IMR-90 (cell line): ENCODE measurements around the gene ZSCAN9.

Experiments used
- CEBPB ChIP-seq: IDR thresholded peaks from 2 replicates; pipeline ENCODE4 v1.6.1; 2012; ENCODE audit warnings: low read depth, low read length, improper control_type of control experiment
- CHD1 ChIP-seq: IDR thresholded peaks from 2 replicates; pipeline ENCODE4 v1.6.1; 2012; ENCODE audit warnings: low read depth, low read length, improper control_type of control experiment
- FOS ChIP-seq: fragments of 150-350 bp; IDR thresholded peaks from 2 replicates; pipeline ENCODE4 v1.6.1; 2016; ENCODE audit warnings: low read depth, low read length
- MAFK ChIP-seq: IDR thresholded peaks from 2 replicates; pipeline ENCODE4 v1.6.1; 2012; ENCODE audit warnings: low read depth, low read length, improper control_type of control experiment
- MAZ ChIP-seq: IDR thresholded peaks from 2 replicates; pipeline ENCODE4 v1.6.1; 2012; ENCODE audit warnings: low read depth, mild to moderate bottlenecking, low read length, improper control_type of control experiment, moderate library complexity, borderline replicate concordance
- NFE2L2 ChIP-seq: fragments of 150-350 bp; IDR thresholded peaks from 2 replicates; pipeline ENCODE4 v1.6.1; 2016; ENCODE audit warnings: low read depth, mild to moderate bottlenecking, low read length
- POLR2A ChIP-seq: IDR thresholded peaks from 2 replicates; pipeline ENCODE4 v1.6.1; 2012; ENCODE audit warnings: mild to moderate bottlenecking, low read depth, low read length
- RAD21 ChIP-seq: IDR thresholded peaks from 2 replicates; pipeline ENCODE4 v1.6.1; 2012; ENCODE audit warnings: low read length, improper control_type of control experiment
- RFX5 ChIP-seq: IDR thresholded peaks from 2 replicates; pipeline ENCODE4 v1.8.0; 2012; ENCODE audit warnings: low read depth, mild to moderate bottlenecking, low read length, moderate library complexity
- TF ChIP-seq, protein P1 (sequence below): conservative IDR thresholded peaks from 2 replicates; pipeline ENCODE4 v1.5.1; 2012; ENCODE audit warnings: mild to moderate bottlenecking, low read depth, low read length, improper control_type of control experiment
- TF ChIP-seq, protein P2 (sequence below): fragments of 150-350 bp; IDR thresholded peaks from 2 replicates; pipeline ENCODE4 v1.6.1; 2016; ENCODE audit warnings: low read depth, mild to moderate bottlenecking, low read length, moderate library complexity, borderline replicate concordance
- TF ChIP-seq, protein P3 (sequence below): fragments of 150-350 bp; IDR thresholded peaks from 2 replicates; pipeline ENCODE4 v1.6.1; 2017; ENCODE audit warnings: mild to moderate bottlenecking, antibody characterized with exemption, low read length, low read depth

DNA sequence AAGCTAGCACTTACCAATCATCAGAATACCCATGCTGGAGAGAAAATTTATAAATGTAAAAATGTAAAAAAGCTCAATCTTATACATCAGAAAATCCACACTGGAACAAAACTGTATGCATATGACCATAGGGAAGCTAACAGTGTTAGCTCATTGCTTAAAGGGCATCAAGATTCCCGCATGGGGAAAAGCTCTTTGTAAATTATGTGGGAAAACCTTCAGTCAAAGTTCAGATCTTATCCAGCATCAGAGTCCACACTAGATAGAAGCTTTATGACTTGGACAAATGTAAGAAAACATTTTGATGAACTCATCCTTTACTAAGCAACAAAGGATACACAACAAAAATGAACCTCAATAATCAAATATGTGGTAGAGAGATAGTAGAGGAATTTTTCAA, 48.7 kb upstream of the ZSCAN9 start:
- TF ChIP-seq, protein P1, sequence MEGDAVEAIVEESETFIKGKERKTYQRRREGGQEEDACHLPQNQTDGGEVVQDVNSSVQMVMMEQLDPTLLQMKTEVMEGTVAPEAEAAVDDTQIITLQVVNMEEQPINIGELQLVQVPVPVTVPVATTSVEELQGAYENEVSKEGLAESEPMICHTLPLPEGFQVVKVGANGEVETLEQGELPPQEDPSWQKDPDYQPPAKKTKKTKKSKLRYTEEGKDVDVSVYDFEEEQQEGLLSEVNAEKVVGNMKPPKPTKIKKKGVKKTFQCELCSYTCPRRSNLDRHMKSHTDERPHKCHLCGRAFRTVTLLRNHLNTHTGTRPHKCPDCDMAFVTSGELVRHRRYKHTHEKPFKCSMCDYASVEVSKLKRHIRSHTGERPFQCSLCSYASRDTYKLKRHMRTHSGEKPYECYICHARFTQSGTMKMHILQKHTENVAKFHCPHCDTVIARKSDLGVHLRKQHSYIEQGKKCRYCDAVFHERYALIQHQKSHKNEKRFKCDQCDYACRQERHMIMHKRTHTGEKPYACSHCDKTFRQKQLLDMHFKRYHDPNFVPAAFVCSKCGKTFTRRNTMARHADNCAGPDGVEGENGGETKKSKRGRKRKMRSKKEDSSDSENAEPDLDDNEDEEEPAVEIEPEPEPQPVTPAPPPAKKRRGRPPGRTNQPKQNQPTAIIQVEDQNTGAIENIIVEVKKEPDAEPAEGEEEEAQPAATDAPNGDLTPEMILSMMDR = no peak
- TF ChIP-seq POLR2A = no peak
- no peak for TF ChIP-seq FOS
- no peak for TF ChIP-seq CEBPB
- no peak for TF ChIP-seq RAD21
- no peak for TF ChIP-seq CHD1
- no peak for TF ChIP-seq MAZ
- TF ChIP-seq, protein P2, sequence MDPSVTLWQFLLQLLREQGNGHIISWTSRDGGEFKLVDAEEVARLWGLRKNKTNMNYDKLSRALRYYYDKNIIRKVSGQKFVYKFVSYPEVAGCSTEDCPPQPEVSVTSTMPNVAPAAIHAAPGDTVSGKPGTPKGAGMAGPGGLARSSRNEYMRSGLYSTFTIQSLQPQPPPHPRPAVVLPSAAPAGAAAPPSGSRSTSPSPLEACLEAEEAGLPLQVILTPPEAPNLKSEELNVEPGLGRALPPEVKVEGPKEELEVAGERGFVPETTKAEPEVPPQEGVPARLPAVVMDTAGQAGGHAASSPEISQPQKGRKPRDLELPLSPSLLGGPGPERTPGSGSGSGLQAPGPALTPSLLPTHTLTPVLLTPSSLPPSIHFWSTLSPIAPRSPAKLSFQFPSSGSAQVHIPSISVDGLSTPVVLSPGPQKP = no peak
- TF ChIP-seq, protein P3, sequence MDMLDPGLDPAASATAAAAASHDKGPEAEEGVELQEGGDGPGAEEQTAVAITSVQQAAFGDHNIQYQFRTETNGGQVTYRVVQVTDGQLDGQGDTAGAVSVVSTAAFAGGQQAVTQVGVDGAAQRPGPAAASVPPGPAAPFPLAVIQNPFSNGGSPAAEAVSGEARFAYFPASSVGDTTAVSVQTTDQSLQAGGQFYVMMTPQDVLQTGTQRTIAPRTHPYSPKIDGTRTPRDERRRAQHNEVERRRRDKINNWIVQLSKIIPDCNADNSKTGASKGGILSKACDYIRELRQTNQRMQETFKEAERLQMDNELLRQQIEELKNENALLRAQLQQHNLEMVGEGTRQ = no peak
- no peak for TF ChIP-seq MAFK
- no peak for TF ChIP-seq NFE2L2
- TF ChIP-seq RFX5 = no peak
